Thyroid gland (tissue), 4 donors: ENCODE measurements around the gene TNC. TPM values are rescaled to one million over a fixed set of nuclear protein-coding genes. Genes with fewer than 3 reads are reported as not detected.

ENCODE experiments used
- DNase-seq, 2 donors: peaks; one replicate each; pipeline ENCODE4 v3.0.0-alpha.2; 2019
- H3K27ac ChIP-seq, 3 donors: fragments of 200-600 bp; sonication (generic); 1 replicate in 2 of 3; 2 replicates in 1 of 3; pipeline ENCODE4 v1.5.1; 2016 to 2019; ENCODE audit warnings: mild to moderate bottlenecking in 1 of 3, moderate library complexity in 1 of 3
- H3K27me3 ChIP-seq: fragments of 200-600 bp; sonication (generic); one replicate; pipeline ENCODE4 v1.5.1; 2019
- H3K36me3 ChIP-seq, 2 donors: fragments of 200-600 bp; sonication (generic); one replicate each; pipeline ENCODE4 v1.5.1; 2016 to 2019
- H3K4me1 ChIP-seq, 2 donors: fragments of 200-600 bp; sonication (generic); one replicate each; pipeline ENCODE4 v1.5.1; 2017 to 2019
- H3K4me3 ChIP-seq, 3 donors: fragments of 200-600 bp; sonication (generic); replicated peaks in 1 of 3; 1 replicate in 2 of 3; 2 replicates in 1 of 3; pipeline ENCODE4 v1.5.1; 2016; ENCODE audit warnings: mild to moderate bottlenecking in 1 of 3
- H3K9me3 ChIP-seq: fragments of 200-600 bp; sonication (generic); one replicate; pipeline ENCODE4 v1.5.1; 2017
- CTCF ChIP-seq, 6 experiments: fragments of 200-600 bp in 3 of 6; fragments of 450-650 bp in 3 of 6; sonication (generic) in 3 of 6; IDR thresholded peaks; one replicate each; pipeline ENCODE4 v1.5.1; 2016 to 2019; ENCODE audit warnings: antibody characterized with exemption in 6 of 6, mild to moderate bottlenecking in 2 of 6, inconsistent platforms in 1 of 6, moderate library complexity in 1 of 6
- POLR2A ChIP-seq, 2 donors: fragments of 450-650 bp; IDR thresholded peaks; one replicate each; pipeline ENCODE4 v1.6.1; 2017; ENCODE audit warnings: antibody characterized with exemption in 2 of 2, mild to moderate bottlenecking in 2 of 2, moderate library complexity in 1 of 2
- WGBS, 2 donors: methylation state at CpG; one replicate each; pipeline ENCODE4 v1.1.5; 2017; 5-methylcytosine and 5-hydroxymethylcytosine counted together
- intact Hi-C: fragments of 100-400 bp; cut with DNase I; formaldehyde crosslinking; loops from one replicate; pipeline ENCODE4 v1.15.1; 2023
- total RNA-seq, 4 donors: library from RNA; depleted of rRNA; stranded (reverse); fragments of >200 nt; gene quantifications; one replicate each; pipeline ENCODE4 v1.2.3, GENCODE V29; 2016

The TNC gene
- total RNA-seq, 4 donors from 2014 or later: 1.0 to 21.8 (median 6.4) TPM

GRCh38 chr9:115116421-115117284 is 1.3 kb downstream of the TNC start:
- Histone ChIP-seq H3K27me3 (peaks cover 3% of the 10 kb centered on the region), H3K4me3 (no peak overlapping the region), H3K4me1 (peaks cover 11 to 15% of the 10 kb centered on the region in 2 donors), H3K27ac (no peak overlapping the region), H3K36me3 (no peaks in the 10 kb centered on the region), H3K9me3 (no peaks in the 10 kb centered on the region)
- intact Hi-C loops: no loop called here
- WGBS, 2 donors: 76 to 77% methylated on average over 8 of the region's 8 CpGs
- no peak for DNase-seq
- TF ChIP-seq CTCF (IDR thresholded peaks at IDR 0.05): no peak
- no peak for TF ChIP-seq POLR2A (IDR thresholded peaks at IDR 0.05)

DNA sequence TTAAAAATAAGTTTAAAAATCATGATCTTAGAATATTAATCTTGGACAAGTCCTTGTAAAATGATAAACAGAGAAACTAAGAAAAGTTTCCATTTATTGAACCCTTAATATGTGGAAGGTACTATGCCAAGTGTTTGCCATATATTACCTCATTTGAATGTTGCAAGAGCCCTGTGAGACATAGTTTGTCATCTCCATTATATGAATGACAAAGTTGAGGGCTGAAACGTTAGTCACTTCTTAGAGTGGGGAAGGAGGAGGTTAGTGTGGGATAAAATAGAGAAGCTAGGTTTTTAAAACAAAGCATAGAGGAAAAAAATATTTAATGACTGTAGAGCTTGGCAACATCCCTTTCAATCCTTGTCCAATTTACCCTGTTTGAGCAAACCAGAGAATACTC is 2.0 kb downstream of the TNC start:
- Histone ChIP-seq H3K27me3 (peaks cover 3% of the 10 kb centered on the region), H3K4me3 (no peak overlapping the region), H3K36me3 (no peaks in the 10 kb centered on the region), H3K4me1 (peaks cover 11 to 15% of the 10 kb centered on the region in 2 donors), H3K27ac (no peak overlapping the region), H3K9me3 (no peaks in the 10 kb centered on the region)
- TF ChIP-seq CTCF (IDR thresholded peaks at IDR 0.05) (no peak), POLR2A (IDR thresholded peaks at IDR 0.05) (no peak)
- 43 to 53% methylated on average over 1 of the region's 1 CpG for WGBS, 2 donors
- intact Hi-C loops: no loop called here
- no peak for DNase-seq

DNA sequence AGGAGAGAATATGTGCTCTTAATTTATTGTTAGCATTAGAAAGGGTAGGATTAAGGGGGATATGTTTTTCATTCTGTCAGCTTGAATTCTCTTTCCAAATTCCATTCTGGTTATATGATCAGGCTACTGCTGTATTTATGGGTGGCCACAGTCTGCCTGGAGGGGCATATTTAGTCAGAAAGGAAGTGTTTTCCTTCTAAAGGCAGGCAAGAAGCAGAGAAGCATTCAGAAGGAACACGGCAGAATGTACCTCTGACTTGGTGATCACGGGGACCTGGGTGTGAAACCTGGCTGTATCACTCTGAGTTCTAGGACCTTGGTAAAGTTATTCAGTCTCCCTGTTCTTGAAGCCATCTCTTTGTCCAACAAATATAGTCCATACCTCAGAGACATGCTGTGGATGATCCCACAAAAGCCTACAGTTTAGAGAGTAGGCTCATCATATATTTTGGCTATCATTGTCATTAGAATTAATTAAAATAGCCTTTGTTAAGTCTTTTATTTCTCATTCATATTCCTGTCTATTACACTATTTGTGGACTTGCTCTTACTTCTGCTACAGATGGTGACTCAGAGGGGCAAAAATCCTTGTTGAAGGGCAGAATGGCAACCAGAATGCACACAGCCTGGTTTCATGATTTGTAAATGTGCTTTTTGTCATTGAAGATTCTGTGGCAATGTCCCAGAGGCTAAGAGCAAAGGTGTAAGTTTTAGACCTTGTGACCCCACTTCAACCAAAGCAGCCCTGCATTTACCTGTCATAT is 2.7 kb downstream of the TNC start:
- DNase-seq: no peak
- H3K36me3 ChIP-seq: no peaks in the 10 kb centered on the region
- no peak overlapping the region for H3K4me3 ChIP-seq
- no peak for TF ChIP-seq CTCF (IDR thresholded peaks at IDR 0.05)
- no peak for TF ChIP-seq POLR2A (IDR thresholded peaks at IDR 0.05)
- no peaks in the 10 kb centered on the region for H3K9me3 ChIP-seq
- peaks cover 3% of the 10 kb centered on the region for H3K27me3 ChIP-seq
- WGBS, 2 donors: 82 to 92% methylated on average over 2 of the region's 2 CpGs
- H3K4me1 ChIP-seq: peaks cover 11 to 15% of the 10 kb centered on the region in 2 donors
- intact Hi-C loops: no loop called here
- H3K27ac ChIP-seq: no peak overlapping the region

DNA sequence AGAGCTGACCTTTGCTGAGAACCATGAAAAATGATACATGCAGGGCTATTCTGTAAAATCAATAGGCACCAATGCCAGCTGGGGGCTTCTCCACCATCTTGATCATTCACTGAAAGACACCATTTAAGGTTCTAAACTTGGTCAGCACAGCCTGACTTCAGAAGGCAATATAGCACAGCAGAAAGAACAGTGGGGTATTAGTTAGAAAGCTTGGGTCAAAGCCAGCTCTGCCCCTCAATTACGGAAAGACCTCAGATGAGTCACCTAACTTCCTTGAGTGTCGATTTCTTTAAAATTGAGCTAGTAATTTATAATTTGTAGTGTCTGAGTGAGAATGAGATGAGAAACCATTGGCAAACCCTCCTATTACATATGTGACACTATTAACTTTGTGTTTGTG is 3.4 kb downstream of the TNC start:
- intact Hi-C loops: no loop called here

More for the DNA sequence above, 3.4 kb downstream of the TNC start:
- TF ChIP-seq POLR2A (IDR thresholded peaks at IDR 0.05) (no peak), CTCF (IDR thresholded peaks at IDR 0.05) (no peak)
- no peak for DNase-seq
- no peak overlapping the region for H3K4me3 ChIP-seq
- H3K36me3 ChIP-seq: no peaks in the 10 kb centered on the region
- no peaks in the 10 kb centered on the region for H3K9me3 ChIP-seq
- no peak overlapping the region for H3K27ac ChIP-seq
- WGBS, 2 donors: 71 to 83% methylated on average over 2 of the region's 2 CpGs
- peaks cover 11 to 15% of the 10 kb centered on the region in 2 donors for H3K4me1 ChIP-seq
- H3K27me3 ChIP-seq: peaks cover 3% of the 10 kb centered on the region
